GM12878 (cell line): ENCODE results near the gene GLT6D1. TPM values are rescaled to one million over a fixed set of nuclear protein-coding genes. Genes with fewer than 3 reads are reported as not detected.

ENCODE experiments used
- ATAC-seq: fragments of 200-7000 bp; cut with Tn5 transposase; 3 replicates; pipeline ENCODE4 v1.9.1; 2020; ENCODE audit warnings: mild to moderate bottlenecking, moderate library complexity
- BruUV-seq: library from RNA; stranded (reverse); fragments of 400-500 nt; replicated peaks from 2 replicates; lab custom pipeline; 2021; lab: Mats Ljungman, UMichigan
- CTCF ChIA-PET: fragments of 300-600 bp; sonication (Branson Sonifier 250); formaldehyde crosslinking; extraction: SDS; loops from one replicate; lab custom pipeline; 2021; ENCODE audit warnings: inconsistent platforms; lab: Yijun Ruan, JAX
- POLR2A ChIA-PET: fragments of 350-600 bp; formaldehyde crosslinking; extraction: SDS; loops from one replicate; lab custom pipeline; 2021; ENCODE audit warnings: inconsistent platforms; lab: Charles Lee
- RAD21 ChIA-PET: fragments of 300-600 bp; sonication (Branson Sonifier 250); formaldehyde crosslinking; loops from one replicate; lab custom pipeline; 2023; ENCODE audit warnings: antibody characterized with exemption; ENCODE audit not compliant: unreplicated experiment; lab: Charles Lee
- SMC1A ChIA-PET: fragments of 300-600 bp; sonication (Branson Sonifier 250); formaldehyde crosslinking; loops from one replicate; lab custom pipeline; 2023; ENCODE audit not compliant: unreplicated experiment, uncharacterized antibody; lab: Charles Lee
- DNase-seq: peaks from one replicate; pipeline ENCODE4 v3.0.0-alpha.2; 2011; ENCODE audit warnings: low read depth, low spot score
- FAIRE-seq: peaks from 3 replicates; lab custom pipeline; 2011; peaks lifted over from hg19 to GRCh38; lab: Jason Lieb, UNC
- H2AFZ ChIP-seq: 2 replicates; pipeline ENCODE4 v1.6.0; 2011; ENCODE audit warnings: low read depth, low read length, control low read depth; ENCODE audit not compliant: control insufficient read depth
- H3K27ac ChIP-seq: 2 replicates; pipeline ENCODE4 v1.5.1; 2011; ENCODE audit warnings: control low read depth; ENCODE audit not compliant: control insufficient read depth, insufficient read depth
- H3K27me3 ChIP-seq, 2 experiments: replicated peaks in 1 of 2; 2 replicates each; pipeline versions ENCODE4 v1.6.0 to v1.6.1; 2011; ENCODE audit warnings: low read length in 1 of 2; ENCODE audit not compliant: control insufficient read depth in 2 of 2, insufficient read depth in 2 of 2
- H3K36me3 ChIP-seq, 2 experiments: 2 replicates each; pipeline ENCODE4 v1.5.1; 2011; ENCODE audit warnings: low read length in 1 of 2; ENCODE audit not compliant: control insufficient read depth in 2 of 2, insufficient read depth in 2 of 2
- H3K4me1 ChIP-seq: 2 replicates; pipeline ENCODE4 v1.6.1; 2011; ENCODE audit warnings: mild to moderate bottlenecking, low read length, moderate library complexity, mixed read lengths; ENCODE audit not compliant: control insufficient read depth, insufficient read depth
- H3K4me2 ChIP-seq: 2 replicates; pipeline ENCODE4 v1.6.0; 2011; ENCODE audit warnings: control low read depth; ENCODE audit not compliant: control insufficient read depth, insufficient read depth
- H3K4me3 ChIP-seq: fragments of 200-600 bp; sonication (generic); 2 replicates; pipeline ENCODE4 v1.5.1; 2016
- H3K79me2 ChIP-seq: 2 replicates; pipeline ENCODE4 v1.6.0; 2011; ENCODE audit warnings: low read length; ENCODE audit not compliant: control insufficient read depth, insufficient read depth
- H3K9ac ChIP-seq: 2 replicates; pipeline ENCODE4 v1.8.0; 2011; ENCODE audit warnings: low read length, control low read depth, mixed read lengths; ENCODE audit not compliant: control insufficient read depth, insufficient read depth
- H3K9me3 ChIP-seq: replicated peaks from 3 replicates; pipeline ENCODE4 v1.5.1; 2011; ENCODE audit warnings: mild to moderate bottlenecking, low read length; ENCODE audit not compliant: control insufficient read depth, insufficient read depth
- H4K20me1 ChIP-seq: 2 replicates; pipeline ENCODE4 v1.6.0; 2011; ENCODE audit not compliant: control insufficient read depth, insufficient read depth
- BACH1 ChIP-seq: fragments of 450-650 bp; IDR thresholded peaks from 2 replicates; pipeline ENCODE4 v1.6.1; 2017; ENCODE audit warnings: mild to moderate bottlenecking, borderline replicate concordance
- BCLAF1 ChIP-seq: fragments of 450-650 bp; IDR thresholded peaks from 2 replicates; pipeline ENCODE4 v1.6.1; 2017; ENCODE audit warnings: antibody characterized with exemption, mild to moderate bottlenecking, moderate library complexity
- BMI1 ChIP-seq: fragments of 450-650 bp; IDR thresholded peaks from 2 replicates; pipeline ENCODE4 v1.6.1; 2016; ENCODE audit warnings: mild to moderate bottlenecking, moderate library complexity, borderline replicate concordance
- DPF2 ChIP-seq: fragments of 450-650 bp; IDR thresholded peaks from 2 replicates; pipeline ENCODE4 v1.6.1; 2017; ENCODE audit warnings: mild to moderate bottlenecking
- FOS ChIP-seq: IDR thresholded peaks from 3 replicates; pipeline ENCODE4 v1.6.1; 2011; ENCODE audit warnings: borderline replicate concordance; ENCODE audit not compliant: insufficient read length; ENCODE audit errors: extremely low read depth
- LARP7 ChIP-seq: fragments of 450-650 bp; IDR thresholded peaks from 2 replicates; pipeline ENCODE4 v1.6.1; 2017; ENCODE audit warnings: mild to moderate bottlenecking
- NFYB ChIP-seq: IDR thresholded peaks from 2 replicates; pipeline ENCODE4 v1.6.1; 2011; ENCODE audit warnings: low read depth, mild to moderate bottlenecking, low read length, improper control_type of control experiment, moderate library complexity; ENCODE audit not compliant: insufficient read depth
- RB1 ChIP-seq: fragments of 450-650 bp; formaldehyde crosslinking; IDR thresholded peaks from 2 replicates; pipeline ENCODE4 v1.6.1; 2017; ENCODE audit warnings: mild to moderate bottlenecking, borderline replicate concordance
- REST ChIP-seq: IDR thresholded peaks from 2 replicates; pipeline ENCODE4 v1.6.1; 2012; ENCODE audit warnings: mild to moderate bottlenecking, low read depth, low read length
- SRF ChIP-seq, 2 experiments: IDR thresholded peaks; 2 replicates each; pipeline ENCODE4 v1.6.1; 2011; ENCODE audit warnings: low read depth in 2 of 2, low read length in 2 of 2, mild to moderate bottlenecking in 1 of 2, moderate library complexity in 1 of 2
- USF1 ChIP-seq: IDR thresholded peaks from 2 replicates; pipeline ENCODE4 v1.6.1; 2011; ENCODE audit warnings: borderline replicate concordance, low read depth, mild to moderate bottlenecking, moderate library complexity, mixed read lengths, low read length; ENCODE audit not compliant: insufficient read depth; ENCODE audit errors: extremely low read length
- WRNIP1 ChIP-seq: IDR thresholded peaks from 2 replicates; pipeline ENCODE4 v1.6.1; 2011; ENCODE audit warnings: low read depth, low read length, improper control_type of control experiment, borderline replicate concordance
- ZSCAN29 ChIP-seq: fragments of 450-650 bp; IDR thresholded peaks from 2 replicates; pipeline ENCODE4 v1.6.1; 2017; ENCODE audit warnings: mild to moderate bottlenecking, moderate library complexity
- WGBS: methylation state at CpG from one replicate; pipeline ENCODE4 v1.1.6; 2016; ENCODE audit warnings: low lambda C conversion rate; ENCODE audit not compliant: insufficient replicate concordance, insufficient coverage; ENCODE audit errors: missing lambda C conversion rate; 5-methylcytosine and 5-hydroxymethylcytosine counted together
- in situ Hi-C: fragments of 300-500 bp; cut with MboI; formaldehyde crosslinking; loops from 9 replicates; pipeline ENCODE4 v1.14.3; 2018; ENCODE audit warnings: mixed read lengths
- intact Hi-C: fragments of 100-400 bp; cut with micrococcal nuclease; formaldehyde crosslinking; loops from one replicate; pipeline ENCODE4 v1.14.2; 2022; ENCODE audit not compliant: unreplicated experiment
- polyA plus RNA-seq, 11 experiments: library from polyadenylated mRNA; depleted of rRNA in 4 of 11; unstranded in 6 of 11; stranded (reverse) in 5 of 11; fragments of >200 nt; fragmentation: Nextera tagmentation in 4 of 11; fragmentation: Illumina TruSeq in 1 of 11; extraction: Ambion mirVana in 4 of 11; extraction: Trizol in 1 of 11; gene quantifications; 1 replicate in 1 of 11; 2 replicates in 10 of 11; pipeline versions ENCODE4 v1.2.1 to v1.2.3, GENCODE V29; 2011 to 2016; ENCODE audit warnings: inconsistent platforms in 2 of 11, missing spikeins in 2 of 11, low read depth in 1 of 11
- total RNA-seq, 4 experiments: library from RNA; depleted of rRNA in 3 of 4; stranded (reverse); fragments of >200 nt in 3 of 4; fragmentation: Illumina TruSeq in 1 of 4; extraction: Trizol in 1 of 4; gene quantifications; 2 replicates each; pipeline versions ENCODE4 v1.2.1 to v1.2.3, GENCODE V29; 2013 to 2021
- TF ChIP-seq, protein P1 (sequence below): fragments of 450-650 bp; formaldehyde crosslinking; IDR thresholded peaks from 2 replicates; pipeline ENCODE4 v1.4.0; 2020; ENCODE audit warnings: mild to moderate bottlenecking, moderate library complexity

GLT6D1 gene
- total and polyA plus RNA-seq, 10 of the 15 experiments (the other 5 are each of a cell fraction or from before 2014, with no cell fraction given), result not detected

DNA sequence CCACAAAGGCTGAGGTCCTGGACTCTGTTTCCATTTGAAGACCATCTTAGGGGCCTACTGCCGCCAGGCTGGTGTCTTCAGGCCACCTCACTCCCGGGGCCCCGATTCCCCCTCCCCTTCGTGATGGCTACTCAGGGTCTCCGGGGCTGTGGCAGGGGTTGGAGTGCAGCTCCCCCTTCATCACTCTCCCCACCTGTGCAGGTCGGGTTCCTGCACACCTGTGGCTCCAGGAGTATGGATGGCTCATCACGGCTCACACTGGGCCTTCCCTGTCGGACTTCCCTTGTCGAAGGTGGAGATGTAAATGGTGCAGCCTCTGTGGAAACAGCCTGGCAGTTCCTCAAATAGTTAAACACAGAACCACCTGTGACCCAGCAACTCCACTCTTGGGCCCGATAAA is 35.6 kb upstream of the GLT6D1 start:
- 12% methylated on average over 10 of the region's 10 CpGs for WGBS
- H3K4me1 ChIP-seq, result no peaks in the 10 kb centered on the region
- in situ Hi-C loops (no loop called here), intact Hi-C loops (no loop called here)
- no peaks in the 10 kb centered on the region for H3K9me3 ChIP-seq
- no peak overlapping the region for H3K4me2 ChIP-seq
- ATAC-seq (no peak), DNase-seq (no peak), FAIRE-seq (no peak)
- H3K9ac ChIP-seq, result no peak overlapping the region
- H3K27me3 ChIP-seq, result no peaks in the 10 kb centered on the region
- SMC1A ChIA-PET, result no interaction called here
- no peaks in the 10 kb centered on the region for H4K20me1 ChIP-seq
- no TSS peak for BruUV-seq
- no peak overlapping the region for H3K27ac ChIP-seq
- RAD21 ChIA-PET, result no interaction called here
- no peaks in the 10 kb centered on the region for H3K36me3 ChIP-seq
- no peaks in the 10 kb centered on the region for H3K79me2 ChIP-seq
- no peak overlapping the region for H2AFZ ChIP-seq
- POLR2A ChIA-PET, result no interaction called here
- CTCF ChIA-PET, result no interaction called here
- no peak overlapping the region for H3K4me3 ChIP-seq
- TF ChIP-seq SRF (IDR thresholded peaks at IDR 0.05; ENCODE audit: low read depth in 2 of 2, low read length in 2 of 2) (no peak), REST (no peak), BCLAF1 (no peak), ZSCAN29 (no peak), DPF2 (no peak), BACH1 (no peak), RB1 (no peak), WRNIP1 (no peak), LARP7 (no peak), FOS (no peak), BMI1 (no peak), USF1 (no peak), NFYB (no peak)
- TF ChIP-seq, protein P1, sequence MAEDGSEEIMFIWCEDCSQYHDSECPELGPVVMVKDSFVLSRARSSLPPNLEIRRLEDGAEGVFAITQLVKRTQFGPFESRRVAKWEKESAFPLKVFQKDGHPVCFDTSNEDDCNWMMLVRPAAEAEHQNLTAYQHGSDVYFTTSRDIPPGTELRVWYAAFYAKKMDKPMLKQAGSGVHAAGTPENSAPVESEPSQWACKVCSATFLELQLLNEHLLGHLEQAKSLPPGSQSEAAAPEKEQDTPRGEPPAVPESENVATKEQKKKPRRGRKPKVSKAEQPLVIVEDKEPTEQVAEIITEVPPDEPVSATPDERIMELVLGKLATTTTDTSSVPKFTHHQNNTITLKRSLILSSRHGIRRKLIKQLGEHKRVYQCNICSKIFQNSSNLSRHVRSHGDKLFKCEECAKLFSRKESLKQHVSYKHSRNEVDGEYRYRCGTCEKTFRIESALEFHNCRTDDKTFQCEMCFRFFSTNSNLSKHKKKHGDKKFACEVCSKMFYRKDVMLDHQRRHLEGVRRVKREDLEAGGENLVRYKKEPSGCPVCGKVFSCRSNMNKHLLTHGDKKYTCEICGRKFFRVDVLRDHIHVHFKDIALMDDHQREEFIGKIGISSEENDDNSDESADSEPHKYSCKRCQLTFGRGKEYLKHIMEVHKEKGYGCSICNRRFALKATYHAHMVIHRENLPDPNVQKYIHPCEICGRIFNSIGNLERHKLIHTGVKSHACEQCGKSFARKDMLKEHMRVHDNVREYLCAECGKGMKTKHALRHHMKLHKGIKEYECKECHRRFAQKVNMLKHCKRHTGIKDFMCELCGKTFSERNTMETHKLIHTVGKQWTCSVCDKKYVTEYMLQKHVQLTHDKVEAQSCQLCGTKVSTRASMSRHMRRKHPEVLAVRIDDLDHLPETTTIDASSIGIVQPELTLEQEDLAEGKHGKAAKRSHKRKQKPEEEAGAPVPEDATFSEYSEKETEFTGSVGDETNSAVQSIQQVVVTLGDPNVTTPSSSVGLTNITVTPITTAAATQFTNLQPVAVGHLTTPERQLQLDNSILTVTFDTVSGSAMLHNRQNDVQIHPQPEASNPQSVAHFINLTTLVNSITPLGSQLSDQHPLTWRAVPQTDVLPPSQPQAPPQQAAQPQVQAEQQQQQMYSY (CRISPR knock-in tag), result no peak
